ENCODE data around the gene ETNK1. TPM values are rescaled to one million over a fixed set of nuclear protein-coding genes. Genes with fewer than 3 reads are reported as not detected.

The ETNK1 gene
- total RNA-seq, 1 donor from 2014 or later = 118 TPM

DNA sequence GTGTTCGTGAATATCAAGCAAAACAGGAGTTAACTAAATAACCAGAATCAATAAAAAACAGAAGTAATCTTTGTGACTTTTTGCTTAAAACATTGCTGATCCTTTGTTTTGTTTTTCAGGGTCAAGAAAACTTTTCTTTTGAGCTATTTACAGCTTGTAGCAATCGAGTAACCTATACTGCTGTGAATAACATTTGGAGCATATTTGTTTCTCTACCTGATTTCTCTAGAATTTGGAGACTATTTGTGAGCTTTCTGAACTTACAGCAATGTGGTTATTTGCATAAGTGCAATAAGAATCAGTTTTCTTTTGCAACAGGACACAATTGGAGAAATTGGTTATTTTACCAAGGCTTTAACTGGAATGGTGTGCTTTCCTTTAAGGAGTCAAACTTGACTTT lies 7.3 kb upstream of the ETNK1 start:
- Mint-ChIP-seq H3K9me3 (ENCODE audit: unreplicated experiment) (peaks cover 1% of the 10 kb centered on the region), H3K27ac (ENCODE audit: unreplicated experiment) (no peak overlapping the region), H3K27me3 (ENCODE audit: unreplicated experiment) (peaks cover 2% of the 10 kb centered on the region), H3K4me3 (ENCODE audit: unreplicated experiment) (no peak overlapping the region), H3K4me1 (ENCODE audit: low read depth, unreplicated experiment) (no peaks in the 10 kb centered on the region), H3K36me3 (ENCODE audit: unreplicated experiment) (peaks cover 12% of the 10 kb centered on the region)
- no peak for DNase-seq
- TF ChIP-seq, protein P1, sequence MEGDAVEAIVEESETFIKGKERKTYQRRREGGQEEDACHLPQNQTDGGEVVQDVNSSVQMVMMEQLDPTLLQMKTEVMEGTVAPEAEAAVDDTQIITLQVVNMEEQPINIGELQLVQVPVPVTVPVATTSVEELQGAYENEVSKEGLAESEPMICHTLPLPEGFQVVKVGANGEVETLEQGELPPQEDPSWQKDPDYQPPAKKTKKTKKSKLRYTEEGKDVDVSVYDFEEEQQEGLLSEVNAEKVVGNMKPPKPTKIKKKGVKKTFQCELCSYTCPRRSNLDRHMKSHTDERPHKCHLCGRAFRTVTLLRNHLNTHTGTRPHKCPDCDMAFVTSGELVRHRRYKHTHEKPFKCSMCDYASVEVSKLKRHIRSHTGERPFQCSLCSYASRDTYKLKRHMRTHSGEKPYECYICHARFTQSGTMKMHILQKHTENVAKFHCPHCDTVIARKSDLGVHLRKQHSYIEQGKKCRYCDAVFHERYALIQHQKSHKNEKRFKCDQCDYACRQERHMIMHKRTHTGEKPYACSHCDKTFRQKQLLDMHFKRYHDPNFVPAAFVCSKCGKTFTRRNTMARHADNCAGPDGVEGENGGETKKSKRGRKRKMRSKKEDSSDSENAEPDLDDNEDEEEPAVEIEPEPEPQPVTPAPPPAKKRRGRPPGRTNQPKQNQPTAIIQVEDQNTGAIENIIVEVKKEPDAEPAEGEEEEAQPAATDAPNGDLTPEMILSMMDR (IDR thresholded peaks at IDR 0.05; ENCODE audit: partially characterized antibody, unreplicated experiment) = no peak

DNA sequence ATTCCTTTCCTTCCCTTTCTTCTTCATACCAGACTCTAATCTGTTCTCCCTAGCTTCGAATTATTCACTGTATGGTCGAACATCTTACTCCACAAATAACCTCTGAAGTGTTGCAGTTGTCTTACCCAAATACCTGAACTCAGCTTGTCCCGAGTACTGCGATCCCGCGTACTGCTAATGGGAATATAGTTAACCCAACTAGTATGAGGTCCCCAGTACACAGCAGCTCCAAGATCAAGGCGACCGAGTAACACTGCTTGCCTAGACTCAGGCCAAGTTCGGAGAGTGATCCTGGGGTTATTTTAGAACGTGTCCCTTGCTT lies 462 bp upstream of the ETNK1 start:
- Mint-ChIP-seq H3K4me1 (ENCODE audit: low read depth, unreplicated experiment) (peaks cover 20% of the 10 kb centered on the region), H3K9me3 (ENCODE audit: unreplicated experiment) (peaks cover 9% of the 10 kb centered on the region), H3K27ac (ENCODE audit: unreplicated experiment) (peak overlapping the region; percentile 98), H3K36me3 (ENCODE audit: unreplicated experiment) (no peaks in the 10 kb centered on the region), H3K4me3 (ENCODE audit: unreplicated experiment) (peak overlapping the region; percentile 94), H3K27me3 (ENCODE audit: unreplicated experiment) (peaks cover 8% of the 10 kb centered on the region)
- TF ChIP-seq, protein P1 (IDR thresholded peaks at IDR 0.05; ENCODE audit: partially characterized antibody, unreplicated experiment) = no peak
- no peak for DNase-seq

DNA sequence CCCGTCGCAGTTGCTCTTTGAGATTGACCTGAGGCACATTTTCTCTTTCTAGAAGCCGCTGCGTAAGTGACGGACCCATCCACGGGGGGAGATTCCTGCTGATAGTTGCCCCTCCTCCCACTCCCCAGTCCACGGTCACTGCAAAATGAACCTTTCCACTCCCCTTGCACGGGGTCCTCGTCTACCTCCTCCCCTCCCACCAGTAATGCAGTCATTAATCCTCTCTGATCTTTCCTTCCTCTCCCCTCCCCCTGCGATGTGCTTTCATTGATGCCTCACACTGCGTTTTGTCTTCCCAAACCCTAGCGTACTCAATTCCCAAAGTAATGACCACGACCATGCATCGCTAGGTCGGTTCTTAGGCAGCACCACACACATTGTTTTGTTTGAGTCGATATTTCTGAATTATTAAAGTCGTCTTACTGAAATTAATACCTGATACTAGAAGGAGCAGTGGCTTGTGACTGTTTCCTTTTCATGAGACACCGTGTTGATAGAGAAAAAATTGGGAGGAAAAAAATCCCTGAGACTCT lies 857 bp downstream of the ETNK1 start:
- TF ChIP-seq, protein P1 (IDR thresholded peaks at IDR 0.05; ENCODE audit: partially characterized antibody, unreplicated experiment) = no peak
- H3K9me3 Mint-ChIP-seq (ENCODE audit: unreplicated experiment) = peaks cover 9% of the 10 kb centered on the region
- H3K4me3 Mint-ChIP-seq (ENCODE audit: unreplicated experiment) = peak overlapping the region; percentile 98
- H3K27me3 Mint-ChIP-seq (ENCODE audit: unreplicated experiment) = peaks cover 8% of the 10 kb centered on the region
- H3K36me3 Mint-ChIP-seq (ENCODE audit: unreplicated experiment) = no peaks in the 10 kb centered on the region
- DNase-seq = peak; percentile 31
- peaks cover 20% of the 10 kb centered on the region for H3K4me1 Mint-ChIP-seq (ENCODE audit: low read depth, unreplicated experiment)
- peak overlapping the region; percentile 98 for H3K27ac Mint-ChIP-seq (ENCODE audit: unreplicated experiment)

DNA sequence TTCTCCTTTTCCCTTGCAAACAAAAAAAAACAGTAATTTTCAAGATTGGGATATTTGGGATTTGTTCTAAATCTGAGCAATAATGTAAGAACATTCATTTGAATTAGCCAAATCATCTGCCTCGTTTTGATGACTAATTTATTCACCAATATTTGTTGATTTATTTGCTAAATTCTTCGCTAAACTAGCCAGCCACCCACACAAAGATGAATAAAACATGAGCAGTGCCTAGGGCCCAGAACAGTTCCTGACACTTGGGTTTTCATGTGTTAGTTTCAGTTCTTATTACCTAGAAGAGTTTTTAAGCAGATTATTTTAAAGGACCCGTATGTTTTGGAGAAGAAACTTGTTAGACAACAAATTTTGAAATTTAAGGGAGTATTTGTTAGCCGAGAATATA lies 1.4 kb downstream of the ETNK1 start:
- H3K27ac Mint-ChIP-seq (ENCODE audit: unreplicated experiment) = peak overlapping the region; percentile 98
- peaks cover 8% of the 10 kb centered on the region for H3K27me3 Mint-ChIP-seq (ENCODE audit: unreplicated experiment)
- H3K36me3 Mint-ChIP-seq (ENCODE audit: unreplicated experiment) = no peaks in the 10 kb centered on the region
- peak overlapping the region; percentile 98 for H3K4me3 Mint-ChIP-seq (ENCODE audit: unreplicated experiment)
- peaks cover 9% of the 10 kb centered on the region for H3K9me3 Mint-ChIP-seq (ENCODE audit: unreplicated experiment)
- peaks cover 20% of the 10 kb centered on the region for H3K4me1 Mint-ChIP-seq (ENCODE audit: low read depth, unreplicated experiment)
- no peak for DNase-seq
- TF ChIP-seq, protein P1 (IDR thresholded peaks at IDR 0.05; ENCODE audit: partially characterized antibody, unreplicated experiment) = no peak

DNA sequence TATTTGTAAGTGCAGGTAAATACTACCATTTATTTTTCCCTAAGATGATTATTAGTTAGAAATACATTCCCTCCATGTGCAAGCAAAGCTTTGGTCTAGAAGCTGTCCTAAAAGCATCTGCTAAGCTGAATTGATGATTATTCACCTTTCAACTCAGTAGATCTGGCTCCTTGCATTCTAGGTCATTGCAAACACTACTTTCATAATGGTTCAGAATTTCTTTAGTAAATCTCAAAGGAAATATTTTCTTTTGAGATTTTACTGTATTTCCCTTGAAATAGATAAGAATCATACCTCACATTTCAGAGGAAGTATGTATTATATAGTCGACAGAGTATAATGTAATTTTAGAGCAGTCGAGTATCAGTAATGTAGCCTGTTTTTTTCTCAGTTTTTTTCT lies 2.4 kb downstream of the ETNK1 start:
- peaks cover 21% of the 10 kb centered on the region for H3K4me1 Mint-ChIP-seq (ENCODE audit: low read depth, unreplicated experiment)
- H3K27me3 Mint-ChIP-seq (ENCODE audit: unreplicated experiment) = peaks cover 8% of the 10 kb centered on the region
- no peaks in the 10 kb centered on the region for H3K36me3 Mint-ChIP-seq (ENCODE audit: unreplicated experiment)
- TF ChIP-seq, protein P1 (IDR thresholded peaks at IDR 0.05; ENCODE audit: partially characterized antibody, unreplicated experiment) = no peak
- peak overlapping the region; percentile 87 for H3K4me3 Mint-ChIP-seq (ENCODE audit: unreplicated experiment)
- no peak for DNase-seq
- H3K9me3 Mint-ChIP-seq (ENCODE audit: unreplicated experiment) = peaks cover 9% of the 10 kb centered on the region
- H3K27ac Mint-ChIP-seq (ENCODE audit: unreplicated experiment) = peak overlapping the region; percentile 43

All from glutamatergic neuron (in vitro differentiated cells).